Activated CD8-positive, alpha-beta T cell treated with anti-CD3 and anti-CD28 coated beads for 36 hours (primary cell): Measurements from ENCODE around the gene PPP1R12A. TPM values are rescaled to one million over a fixed set of nuclear protein-coding genes. Genes with fewer than 3 reads are reported as not detected.

ENCODE experiments used
- ATAC-seq: fragments of 200-7000 bp; cut with Tn5 transposase; one replicate; pipeline ENCODE4 v1.10.0; 2021; ENCODE audit warnings: mild to moderate bottlenecking, moderate library complexity
- CTCF ChIA-PET: fragments of 350-600 bp; sonication (Branson Sonifier 250); formaldehyde crosslinking; loops from one replicate; lab custom pipeline; 2021; ENCODE audit warnings: antibody characterized with exemption; lab: Charles Lee
- POLR2A ChIA-PET: fragments of 350-600 bp; sonication (Branson Sonifier 250); formaldehyde crosslinking; loops from one replicate; lab custom pipeline; 2021; ENCODE audit warnings: antibody characterized with exemption; lab: Charles Lee
- DNase-seq: peaks from one replicate; pipeline ENCODE4 v3.0.0-alpha.2; 2020
- H3K27ac Mint-ChIP-seq: one replicate; pipeline ENCODE4 v1.8.0; 2021; ENCODE audit warnings: mild to moderate bottlenecking, mixed read lengths
- H3K27me3 Mint-ChIP-seq: one replicate; pipeline ENCODE4 v1.8.0; 2021; ENCODE audit warnings: mixed read lengths
- H3K36me3 Mint-ChIP-seq: one replicate; pipeline ENCODE4 v1.8.0; 2021; ENCODE audit warnings: low read depth, mixed read lengths
- H3K4me1 Mint-ChIP-seq: one replicate; pipeline ENCODE4 v1.8.0; 2021; ENCODE audit warnings: low read depth, mixed read lengths
- H3K4me3 Mint-ChIP-seq: one replicate; pipeline ENCODE4 v1.8.0; 2021; ENCODE audit warnings: mild to moderate bottlenecking, moderate library complexity, mixed read lengths
- H3K9me3 Mint-ChIP-seq: one replicate; pipeline ENCODE4 v1.8.0; 2021; ENCODE audit warnings: mixed read lengths
- CTCF ChIP-seq: fragments of 200-600 bp; IDR thresholded peaks from one replicate; pipeline ENCODE4 v1.8.0; 2022; ENCODE audit warnings: antibody characterized with exemption, mild to moderate bottlenecking
- intact Hi-C: fragments of 100-400 bp; cut with micrococcal nuclease; formaldehyde crosslinking; loops from one replicate; pipeline ENCODE4 v1.10.0; 2022
- total RNA-seq, 2 experiments: library from RNA; stranded (reverse); gene quantifications; one replicate each; pipeline ENCODE4 v1.2.3, GENCODE V29; 2021

PPP1R12A gene
- total RNA-seq, 2 experiments from 2014 or later: 56.6 to 57.8 TPM

- no peak for TF ChIP-seq CTCF
- H3K27ac Mint-ChIP-seq: no peak overlapping the region
- peaks cover 40% of the 10 kb centered on the region for H3K4me1 Mint-ChIP-seq
- ChIA-PET CTCF (interaction anchor here (1.0 kb wide), 1 partner anchor 357 kb away, joined by 3 read pairs; no protein-coding TSS in a partner anchor), POLR2A (no interaction called here)
- ATAC-seq: no peak
- H3K36me3 Mint-ChIP-seq: peaks cover 32% of the 10 kb centered on the region
- no peaks in the 10 kb centered on the region for H3K9me3 Mint-ChIP-seq
- H3K4me3 Mint-ChIP-seq: no peak overlapping the region
- DNase-seq: no peak
- no peaks in the 10 kb centered on the region for H3K27me3 Mint-ChIP-seq
- intact Hi-C loops: no loop called here
Observed at GRCh38 chr12:79830440-79830839, 104.5 kb downstream of the PPP1R12A start.

GRCh38 chr12:79828924-79829323, 106.0 kb downstream of the PPP1R12A start:
- CTCF ChIA-PET: no interaction called here
- no peak overlapping the region for H3K4me3 Mint-ChIP-seq
- H3K9me3 Mint-ChIP-seq: no peaks in the 10 kb centered on the region
- intact Hi-C loops: no loop called here
- H3K4me1 Mint-ChIP-seq: peaks cover 34% of the 10 kb centered on the region
- peaks cover 30% of the 10 kb centered on the region for H3K36me3 Mint-ChIP-seq
- DNase-seq (no peak), ATAC-seq (no peak)
- no peak overlapping the region for H3K27ac Mint-ChIP-seq
- H3K27me3 Mint-ChIP-seq: no peaks in the 10 kb centered on the region
- no peak for TF ChIP-seq CTCF
- POLR2A ChIA-PET: no interaction called here

- no peak overlapping the region for H3K27ac Mint-ChIP-seq
- H3K9me3 Mint-ChIP-seq: no peaks in the 10 kb centered on the region
- H3K4me3 Mint-ChIP-seq: no peak overlapping the region
- H3K27me3 Mint-ChIP-seq: no peaks in the 10 kb centered on the region
- ChIA-PET POLR2A (no interaction called here), CTCF (interaction anchor here (0.6 kb wide), 1 partner anchor 10 kb away, joined by 3 read pairs; no protein-coding TSS in a partner anchor)
- intact Hi-C loops: no loop called here
- H3K4me1 Mint-ChIP-seq: peaks cover 27% of the 10 kb centered on the region
- no peak for TF ChIP-seq CTCF
- no peak for ATAC-seq
- no peak for DNase-seq
- H3K36me3 Mint-ChIP-seq: peaks cover 30% of the 10 kb centered on the region
Observed at GRCh38 chr12:79827484-79827883, 107.4 kb downstream of the PPP1R12A start.

GRCh38 chr12:79826267-79827128, 108.4 kb downstream of the PPP1R12A start:
- CTCF ChIA-PET: no interaction called here
- TF ChIP-seq CTCF: no peak
- intact Hi-C loops: no loop called here

GRCh38 chr12:79822475-79822874, 112.4 kb downstream of the PPP1R12A start:
- DNase-seq (no peak), ATAC-seq (no peak)
- POLR2A ChIA-PET: interaction anchor here (0.9 kb wide), 1 partner anchor 112 kb away, joined by 3 read pairs; no protein-coding TSS in a partner anchor
- CTCF ChIA-PET: no interaction called here
- Mint-ChIP-seq H3K4me1 (peaks cover 20% of the 10 kb centered on the region), H3K36me3 (peaks cover 27% of the 10 kb centered on the region), H3K27ac (no peak overlapping the region), H3K27me3 (no peaks in the 10 kb centered on the region), H3K9me3 (no peaks in the 10 kb centered on the region), H3K4me3 (no peak overlapping the region)
- intact Hi-C loops: no loop called here
- no peak for TF ChIP-seq CTCF

More at GRCh38 chr12:79826267-79827128, 108.4 kb downstream of the PPP1R12A start:
- POLR2A ChIA-PET: no interaction called here
- H3K9me3 Mint-ChIP-seq: no peaks in the 10 kb centered on the region
- H3K27ac Mint-ChIP-seq: no peak overlapping the region
- ATAC-seq: no peak
- no peaks in the 10 kb centered on the region for H3K27me3 Mint-ChIP-seq
- peaks cover 21% of the 10 kb centered on the region for H3K4me1 Mint-ChIP-seq
- H3K4me3 Mint-ChIP-seq: no peak overlapping the region
- peaks cover 30% of the 10 kb centered on the region for H3K36me3 Mint-ChIP-seq
- DNase-seq: no peak
